ENCODE measurements around the gene TMPRSS4.

The TMPRSS4 gene

GRCh38 chr11:118111744-118112035 lies 34.8 kb downstream of the TMPRSS4 start:
- H3K4me3 ChIP-seq (replicated peaks in 1 of 2; ENCODE audit: low read depth in 2 of 2, low read length in 2 of 2) = no peak overlapping the region
- DNase-seq (ENCODE audit: low read depth in 2 of 2) = no peak
- no peak for TF ChIP-seq CTCF (IDR thresholded peaks at IDR 0.05; ENCODE audit: low read depth, low read length)

- no peak for TF ChIP-seq CTCF (IDR thresholded peaks at IDR 0.05; ENCODE audit: low read depth, low read length)
- DNase-seq (ENCODE audit: low read depth in 2 of 2) = no peak
- no peak overlapping the region for H3K4me3 ChIP-seq (replicated peaks in 1 of 2; ENCODE audit: low read depth in 2 of 2, low read length in 2 of 2)
Observed at GRCh38 chr11:118112711-118113430, 36.0 kb downstream of the TMPRSS4 start.

- H3K4me3 ChIP-seq (replicated peaks in 1 of 2; ENCODE audit: low read depth in 2 of 2, low read length in 2 of 2) = no peak overlapping the region
- TF ChIP-seq CTCF (IDR thresholded peaks at IDR 0.05; ENCODE audit: low read depth, low read length) = no peak
- DNase-seq (ENCODE audit: low read depth in 2 of 2) = no peak
Observed at GRCh38 chr11:118114266-118114665, 37.4 kb downstream of the TMPRSS4 start.

- DNase-seq (ENCODE audit: low read depth in 2 of 2) = no peak
- no peak for TF ChIP-seq CTCF (IDR thresholded peaks at IDR 0.05; ENCODE audit: low read depth, low read length)
- H3K4me3 ChIP-seq (replicated peaks in 1 of 2; ENCODE audit: low read depth in 2 of 2, low read length in 2 of 2) = no peak overlapping the region
Observed at GRCh38 chr11:118115048-118115447, 38.2 kb downstream of the TMPRSS4 start.

- DNase-seq (ENCODE audit: low read depth in 2 of 2) = no peak
- TF ChIP-seq CTCF (IDR thresholded peaks at IDR 0.05; ENCODE audit: low read depth, low read length) = no peak
- H3K4me3 ChIP-seq (replicated peaks in 1 of 2; ENCODE audit: low read depth in 2 of 2, low read length in 2 of 2) = no peak overlapping the region
Observed at GRCh38 chr11:118117790-118118601, 41.1 kb downstream of the TMPRSS4 start.

GRCh38 chr11:118120793-118121192 lies 43.9 kb downstream of the TMPRSS4 start:
- no peak for TF ChIP-seq CTCF (IDR thresholded peaks at IDR 0.05; ENCODE audit: low read depth, low read length)
- H3K4me3 ChIP-seq (replicated peaks in 1 of 2; ENCODE audit: low read depth in 2 of 2, low read length in 2 of 2) = no peak overlapping the region
- no peak for DNase-seq (ENCODE audit: low read depth in 2 of 2)
